HL-60 (cell line): ENCODE results near the gene TMEM132A.

Experiments used
- CTCF ChIP-seq: IDR thresholded peaks from one replicate; pipeline ENCODE4 v1.5.1; 2011; ENCODE audit warnings: low read length, control low read depth, inconsistent platforms; ENCODE audit not compliant: insufficient read depth
- POLR2AphosphoS5 ChIP-seq: IDR thresholded peaks from 2 replicates; pipeline ENCODE4 v1.6.1; 2012; ENCODE audit warnings: low read depth
- TF ChIP-seq, protein P1 (sequence below): IDR thresholded peaks from 2 replicates; pipeline ENCODE4 v1.6.1; 2012; ENCODE audit warnings: low read depth; ENCODE audit not compliant: insufficient replicate concordance

- TF ChIP-seq CTCF (no peak), POLR2AphosphoS5 (no peak)
- TF ChIP-seq, protein P1, sequence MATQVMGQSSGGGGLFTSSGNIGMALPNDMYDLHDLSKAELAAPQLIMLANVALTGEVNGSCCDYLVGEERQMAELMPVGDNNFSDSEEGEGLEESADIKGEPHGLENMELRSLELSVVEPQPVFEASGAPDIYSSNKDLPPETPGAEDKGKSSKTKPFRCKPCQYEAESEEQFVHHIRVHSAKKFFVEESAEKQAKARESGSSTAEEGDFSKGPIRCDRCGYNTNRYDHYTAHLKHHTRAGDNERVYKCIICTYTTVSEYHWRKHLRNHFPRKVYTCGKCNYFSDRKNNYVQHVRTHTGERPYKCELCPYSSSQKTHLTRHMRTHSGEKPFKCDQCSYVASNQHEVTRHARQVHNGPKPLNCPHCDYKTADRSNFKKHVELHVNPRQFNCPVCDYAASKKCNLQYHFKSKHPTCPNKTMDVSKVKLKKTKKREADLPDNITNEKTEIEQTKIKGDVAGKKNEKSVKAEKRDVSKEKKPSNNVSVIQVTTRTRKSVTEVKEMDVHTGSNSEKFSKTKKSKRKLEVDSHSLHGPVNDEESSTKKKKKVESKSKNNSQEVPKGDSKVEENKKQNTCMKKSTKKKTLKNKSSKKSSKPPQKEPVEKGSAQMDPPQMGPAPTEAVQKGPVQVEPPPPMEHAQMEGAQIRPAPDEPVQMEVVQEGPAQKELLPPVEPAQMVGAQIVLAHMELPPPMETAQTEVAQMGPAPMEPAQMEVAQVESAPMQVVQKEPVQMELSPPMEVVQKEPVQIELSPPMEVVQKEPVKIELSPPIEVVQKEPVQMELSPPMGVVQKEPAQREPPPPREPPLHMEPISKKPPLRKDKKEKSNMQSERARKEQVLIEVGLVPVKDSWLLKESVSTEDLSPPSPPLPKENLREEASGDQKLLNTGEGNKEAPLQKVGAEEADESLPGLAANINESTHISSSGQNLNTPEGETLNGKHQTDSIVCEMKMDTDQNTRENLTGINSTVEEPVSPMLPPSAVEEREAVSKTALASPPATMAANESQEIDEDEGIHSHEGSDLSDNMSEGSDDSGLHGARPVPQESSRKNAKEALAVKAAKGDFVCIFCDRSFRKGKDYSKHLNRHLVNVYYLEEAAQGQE = no peak
Measured at GRCh38 chr11:60941371-60942119, 17.3 kb downstream of the TMEM132A start.
